Activated CD4-positive, alpha-beta T cell treated with anti-CD3 and anti-CD28 coated beads for 48 hours (primary cell): ENCODE results near the gene NEDD4L.

Experiments used
- DNase-seq: peaks from one replicate; pipeline ENCODE4 v3.0.0-alpha.2; 2020

The NEDD4L gene

DNA sequence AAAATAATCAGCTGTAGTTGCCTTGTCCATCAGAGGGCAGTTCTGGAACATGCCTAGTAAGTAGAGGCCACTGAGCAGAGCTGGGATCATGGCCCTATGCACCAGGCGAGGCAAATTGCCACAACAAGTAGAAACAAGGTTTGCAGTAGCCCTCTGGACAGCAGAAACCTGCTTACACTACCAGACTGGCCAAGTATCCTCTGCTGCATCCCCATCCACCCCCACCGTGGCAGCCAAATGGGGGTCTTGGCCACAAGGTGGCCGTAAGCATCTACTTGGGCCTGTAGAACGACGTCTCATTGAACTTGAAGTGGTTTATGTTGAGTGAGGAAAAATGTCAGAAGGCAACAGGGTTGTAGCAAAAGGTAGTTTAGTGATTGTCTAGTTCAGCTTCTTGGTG is 343.7 kb downstream of the NEDD4L start:
- no peak for DNase-seq

DNA sequence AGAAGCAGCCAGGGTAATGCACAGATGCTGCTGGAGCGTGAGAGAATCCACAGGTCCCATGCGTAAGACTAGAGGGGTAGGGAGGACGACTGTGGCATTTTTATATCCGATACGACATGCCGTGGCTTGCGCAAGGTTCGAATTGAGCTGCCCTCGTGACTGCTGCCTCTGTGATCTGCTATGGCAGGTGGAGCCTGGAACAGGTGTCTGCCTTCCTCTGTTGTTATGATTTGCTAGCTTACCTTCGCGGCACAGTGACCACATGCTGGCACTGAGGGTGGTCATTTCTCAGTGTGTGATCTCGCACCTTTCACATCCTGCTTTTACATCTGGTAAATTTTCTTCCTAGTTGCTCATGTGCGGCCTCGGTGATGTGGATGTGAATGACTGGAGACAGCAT is 344.7 kb downstream of the NEDD4L start:
- DNase-seq, result no peak

DNA sequence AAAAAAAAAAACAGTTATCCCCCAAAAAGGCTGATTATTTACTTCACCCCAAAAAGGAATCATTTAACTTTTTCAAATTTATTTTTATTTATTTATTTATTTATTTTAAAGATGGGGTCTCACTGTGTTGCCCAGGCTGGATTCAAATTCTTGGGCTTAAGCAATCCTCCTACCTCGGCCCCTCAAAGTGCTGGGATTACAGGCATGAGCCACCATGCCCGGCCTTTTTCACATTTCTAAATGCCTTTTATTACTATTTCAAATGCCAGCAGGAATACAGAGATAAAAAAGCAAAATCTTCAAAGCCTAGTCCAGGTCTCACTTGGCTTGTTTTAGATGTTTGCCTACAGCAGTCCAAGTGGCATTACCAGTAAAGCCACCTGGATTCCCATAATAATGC is 345.7 kb downstream of the NEDD4L start:
- DNase-seq, result no peak

DNA sequence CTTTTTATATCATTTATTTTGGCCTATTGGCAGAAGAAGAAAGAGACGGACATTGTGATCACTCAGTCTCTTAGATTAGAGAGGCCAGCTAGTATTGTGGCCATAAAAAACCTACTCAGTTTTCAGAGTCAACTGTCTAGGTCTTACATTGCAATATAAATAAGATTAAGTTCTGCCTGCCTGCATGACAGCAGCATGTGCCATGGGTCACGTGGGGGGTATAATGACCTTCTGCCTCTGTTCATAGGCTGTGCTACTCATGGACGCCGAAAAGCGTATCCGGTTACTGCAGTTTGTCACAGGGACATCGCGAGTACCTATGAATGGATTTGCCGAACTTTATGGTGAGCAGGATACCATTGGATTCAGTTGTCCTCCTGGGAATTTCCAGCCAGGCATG is 346.4 kb downstream of the NEDD4L start:
- no peak for DNase-seq

DNA sequence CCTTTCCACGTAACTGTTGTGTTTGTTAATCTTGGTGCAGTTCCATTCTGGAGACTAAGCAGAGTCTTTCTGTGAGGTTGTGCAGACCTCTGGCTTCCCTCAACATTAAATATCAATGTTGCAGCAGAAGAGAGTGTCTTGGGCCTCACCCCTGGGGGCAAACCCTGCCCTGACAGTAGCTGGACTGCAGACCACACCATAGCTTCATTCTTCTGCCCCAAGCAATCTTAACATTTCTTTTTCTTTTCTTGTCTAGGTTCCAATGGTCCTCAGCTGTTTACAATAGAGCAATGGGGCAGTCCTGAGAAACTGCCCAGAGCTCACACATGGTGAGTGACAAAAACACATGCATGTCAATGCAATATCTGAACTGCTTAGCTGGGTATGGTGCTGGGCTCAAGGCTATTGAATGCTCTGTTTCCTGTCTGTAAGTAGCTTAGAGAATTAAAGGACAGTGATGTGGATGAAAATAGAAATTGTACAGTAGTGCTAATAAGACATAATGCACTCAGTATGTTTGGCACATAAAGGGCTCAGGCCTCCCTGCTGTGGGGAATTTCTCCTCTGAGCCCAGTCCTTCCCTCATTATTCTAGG is 347.3 kb downstream of the NEDD4L start:
- DNase-seq, result no peak

DNA sequence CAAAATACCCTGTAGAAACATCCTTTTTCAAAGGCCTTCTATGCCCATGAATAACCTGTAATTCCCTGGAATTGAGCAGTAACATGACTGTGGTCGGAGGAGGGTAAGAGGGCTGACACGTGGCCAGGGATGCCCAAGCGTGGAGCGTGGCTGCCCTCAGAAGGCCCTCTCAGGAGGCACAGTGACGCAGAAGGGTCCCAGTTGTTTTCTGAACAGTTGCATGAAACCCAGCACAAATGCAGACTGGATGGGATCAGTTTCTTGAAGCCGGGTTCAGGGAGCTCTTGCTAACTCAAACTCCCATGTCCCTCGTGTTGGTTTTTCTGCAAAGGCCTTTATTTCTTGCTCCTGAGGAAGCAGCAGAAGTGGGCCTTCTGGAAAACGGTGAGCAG is 347.9 kb downstream of the NEDD4L start:
- DNase-seq, result no peak

DNA sequence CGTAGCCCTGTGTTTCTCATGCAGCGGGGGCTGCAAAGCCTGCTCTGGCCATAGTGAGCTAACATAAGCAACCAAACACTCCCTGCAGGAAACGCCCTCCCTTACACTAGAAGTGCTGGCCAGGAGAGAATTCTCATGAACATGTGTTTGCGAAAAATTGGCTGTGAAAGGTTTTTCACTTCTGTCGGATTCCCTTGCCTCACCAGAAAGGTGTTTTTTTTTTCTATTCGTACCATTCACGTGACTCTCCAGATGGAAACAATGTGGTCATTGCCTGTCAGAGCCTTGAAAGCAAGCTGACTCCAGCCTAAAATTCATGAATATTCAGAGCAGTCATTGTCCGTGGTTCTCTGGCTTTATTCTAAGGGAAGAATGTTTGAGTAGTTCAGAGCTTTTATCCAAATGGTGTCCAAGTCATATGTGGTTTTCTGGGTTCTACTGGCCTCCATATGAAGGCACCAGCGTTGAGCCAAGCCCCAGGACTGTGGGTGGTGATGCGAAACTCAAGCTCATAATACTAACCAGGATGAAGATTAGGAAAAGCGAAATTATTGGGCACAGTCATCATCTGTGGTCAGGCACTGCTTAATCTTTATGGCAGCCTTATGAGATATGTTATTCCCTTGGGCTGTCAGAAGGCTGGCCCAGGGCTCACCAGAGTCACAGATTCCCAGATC is 348.4 kb downstream of the NEDD4L start:
- no peak for DNase-seq

DNA sequence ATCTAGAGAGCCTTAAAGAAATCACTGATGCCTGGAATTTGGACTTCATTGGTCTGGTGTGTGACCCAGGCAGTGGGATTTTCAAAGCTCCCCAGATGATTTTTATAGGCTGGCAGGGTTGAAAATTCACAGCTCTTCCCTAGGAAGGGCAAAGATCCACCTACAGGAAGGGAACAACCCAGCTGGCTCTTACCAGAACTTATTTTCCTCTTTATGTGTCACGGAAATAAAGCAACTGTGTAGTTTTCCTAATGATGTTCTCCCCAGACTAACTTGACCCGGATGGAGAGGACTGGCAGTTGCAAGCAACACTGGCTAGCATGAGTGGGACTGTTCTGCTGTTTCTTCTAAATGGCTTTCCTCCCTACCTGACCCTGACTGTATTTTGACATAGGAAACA is 349.3 kb downstream of the NEDD4L start:
- DNase-seq, result no peak

DNA sequence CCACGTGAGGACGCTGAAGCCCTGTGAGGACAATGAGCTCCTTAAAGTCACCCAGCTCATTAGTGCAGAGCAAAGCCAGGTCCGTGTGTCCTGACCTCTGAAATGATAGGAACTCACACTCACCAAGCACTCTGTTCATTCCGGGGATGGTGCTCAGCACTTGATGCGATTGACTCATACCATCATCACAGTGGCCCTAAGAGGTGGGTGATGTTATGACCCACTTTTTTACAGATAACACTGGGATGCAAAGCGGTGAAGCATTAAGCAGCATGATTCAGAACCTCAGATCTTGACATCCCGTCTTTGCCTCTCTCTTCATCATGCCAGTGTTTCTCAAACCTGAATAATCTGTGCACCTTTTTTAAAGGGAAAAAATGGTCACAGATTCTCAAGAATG is 350.0 kb downstream of the NEDD4L start:
- DNase-seq, result no peak

DNA sequence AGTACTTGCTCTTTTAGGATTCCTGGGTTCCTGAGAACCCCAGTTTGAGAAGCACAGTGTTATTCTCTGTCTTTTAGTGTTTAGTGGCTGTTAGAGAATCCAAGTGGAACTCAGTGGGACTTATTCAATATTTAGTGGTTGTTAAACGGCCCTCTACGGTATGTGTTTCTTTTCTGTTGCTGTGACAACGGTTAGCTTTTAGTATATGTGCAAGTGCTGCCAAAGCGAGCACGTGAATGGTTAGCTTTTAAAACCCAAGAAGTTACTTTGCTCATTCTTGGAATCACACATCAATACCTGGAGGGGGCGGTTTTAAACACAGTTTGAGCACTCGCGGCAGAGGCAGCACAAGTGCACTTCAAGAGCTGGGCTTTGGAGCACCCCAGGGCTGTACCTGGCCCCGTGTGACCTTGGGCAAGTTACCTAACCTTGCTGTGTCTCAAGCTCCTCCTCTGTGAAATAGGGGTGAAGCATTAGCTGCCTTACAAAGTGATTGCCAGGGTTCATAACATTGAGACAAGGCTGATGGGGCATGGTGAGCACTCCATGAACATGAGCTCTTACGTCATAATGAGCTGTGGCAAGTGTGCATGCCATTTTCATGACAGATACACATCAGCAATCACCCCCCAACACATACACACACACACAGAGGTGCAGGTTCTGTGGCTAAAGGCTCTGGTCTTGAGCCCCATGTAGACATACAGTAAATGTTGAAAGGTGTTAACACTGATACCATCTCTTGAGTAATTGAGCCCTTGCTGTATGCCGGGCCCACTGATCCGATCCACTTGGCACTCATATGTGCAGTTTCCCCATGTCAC is 350.8 kb downstream of the NEDD4L start:
- DNase-seq, result no peak

DNA sequence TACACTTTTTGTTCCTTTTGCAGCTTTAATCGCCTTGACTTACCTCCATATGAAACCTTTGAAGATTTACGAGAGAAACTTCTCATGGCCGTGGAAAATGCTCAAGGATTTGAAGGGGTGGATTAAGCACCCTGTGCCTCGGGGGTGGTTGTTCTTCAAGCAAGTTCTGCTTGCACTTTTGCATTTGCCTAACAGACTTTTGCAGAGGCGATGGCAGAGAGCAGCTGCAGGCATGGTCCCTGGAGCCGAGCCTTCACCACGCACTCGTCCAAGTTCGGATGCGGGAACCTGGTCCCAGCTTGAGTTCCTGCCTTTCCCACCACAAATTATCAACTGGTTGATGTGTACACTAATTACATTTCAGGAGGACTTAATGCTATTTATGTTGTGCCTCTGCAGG is 352.1 kb downstream of the NEDD4L start:
- no peak for DNase-seq

DNA sequence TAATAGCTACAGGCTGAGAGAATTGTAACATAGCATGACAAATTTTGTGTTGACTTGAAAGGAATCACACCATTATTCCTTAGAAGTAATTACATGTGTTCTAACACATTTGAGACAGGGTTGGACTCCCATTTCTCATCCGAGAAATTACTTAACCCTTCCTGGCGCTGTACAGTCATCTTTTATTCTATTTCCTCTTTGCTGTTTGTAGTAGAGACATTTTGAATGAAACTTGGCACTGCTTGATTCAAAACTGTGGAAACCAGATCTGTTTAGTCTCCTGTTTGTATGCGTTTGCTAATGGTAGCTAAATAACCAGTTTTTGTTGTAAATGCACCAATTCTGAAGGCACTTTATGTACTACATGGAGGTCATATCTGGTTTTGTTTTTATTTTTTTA is 352.9 kb downstream of the NEDD4L start:
- DNase-seq, result no peak

DNA sequence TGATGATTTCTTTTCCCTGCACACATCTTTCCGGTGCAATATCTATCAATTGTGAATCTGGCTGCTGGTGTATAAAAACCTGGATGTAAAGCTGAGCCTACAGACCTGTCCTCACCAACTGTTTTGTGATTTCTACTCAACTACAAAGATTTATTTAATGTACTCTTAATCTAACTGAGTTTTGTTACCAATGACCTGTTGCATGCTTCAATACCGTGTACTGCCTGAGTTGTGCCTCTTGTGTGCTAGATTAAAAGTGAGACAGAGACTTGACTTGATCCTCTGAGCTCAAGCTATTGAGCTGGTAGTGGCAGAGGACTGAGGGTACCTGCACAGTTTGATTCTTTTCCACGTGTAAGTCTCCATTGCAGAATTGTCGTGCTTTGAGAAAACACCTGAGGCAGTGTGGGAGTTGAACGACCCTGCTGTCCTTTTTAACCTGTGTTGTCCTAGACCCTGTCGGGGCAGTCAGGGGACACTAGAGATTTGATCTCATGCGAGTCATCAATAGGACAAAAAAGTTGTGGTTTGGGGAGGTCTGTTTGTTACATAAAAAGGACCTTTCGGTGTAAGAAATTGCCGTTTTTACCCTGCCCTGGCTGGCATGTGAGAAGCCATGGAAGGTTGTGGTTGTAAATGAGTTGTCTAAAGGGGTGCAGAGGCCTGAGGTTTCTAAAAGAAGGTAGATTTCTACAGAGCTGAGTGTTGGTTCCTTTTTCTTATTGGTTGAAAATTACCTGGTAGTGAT is 353.5 kb downstream of the NEDD4L start:
- no peak for DNase-seq

DNA sequence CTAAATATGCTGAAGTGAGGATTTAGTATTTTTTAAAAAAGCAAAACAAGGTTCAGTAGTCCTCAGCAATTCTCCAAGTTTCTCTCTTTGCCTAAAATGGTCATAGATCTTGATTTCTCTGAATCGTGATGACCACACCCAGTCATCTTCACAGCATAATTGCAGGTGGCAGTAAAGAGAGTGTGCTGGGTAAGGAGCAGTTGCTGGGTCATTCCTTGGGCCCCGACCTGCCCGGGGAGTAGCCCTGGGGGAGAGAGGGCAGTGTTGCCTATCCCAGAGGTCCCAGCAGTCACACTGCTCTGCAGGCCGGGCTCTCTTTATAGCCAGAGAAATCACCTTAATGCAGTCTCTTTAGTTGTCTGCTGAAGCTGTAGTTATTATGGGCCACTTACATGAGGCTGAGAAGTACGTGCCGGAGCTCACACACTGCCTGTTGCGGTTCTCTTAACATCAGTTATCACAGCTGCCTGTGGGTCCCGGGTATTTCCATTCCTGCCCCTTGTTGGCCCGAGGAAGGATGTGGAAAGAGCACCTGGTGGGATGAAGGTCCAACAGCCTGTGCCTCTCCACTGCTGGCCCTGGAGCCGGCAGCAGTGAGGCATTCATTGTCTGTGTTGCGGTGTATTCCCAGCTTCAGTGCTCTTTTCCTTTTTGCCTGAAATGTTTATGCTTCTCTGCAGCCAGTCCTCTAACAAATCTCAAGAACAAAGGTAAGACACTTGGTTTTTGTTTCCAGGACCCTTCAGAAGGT is 354.8 kb downstream of the NEDD4L start:
- DNase-seq, result no peak

DNA sequence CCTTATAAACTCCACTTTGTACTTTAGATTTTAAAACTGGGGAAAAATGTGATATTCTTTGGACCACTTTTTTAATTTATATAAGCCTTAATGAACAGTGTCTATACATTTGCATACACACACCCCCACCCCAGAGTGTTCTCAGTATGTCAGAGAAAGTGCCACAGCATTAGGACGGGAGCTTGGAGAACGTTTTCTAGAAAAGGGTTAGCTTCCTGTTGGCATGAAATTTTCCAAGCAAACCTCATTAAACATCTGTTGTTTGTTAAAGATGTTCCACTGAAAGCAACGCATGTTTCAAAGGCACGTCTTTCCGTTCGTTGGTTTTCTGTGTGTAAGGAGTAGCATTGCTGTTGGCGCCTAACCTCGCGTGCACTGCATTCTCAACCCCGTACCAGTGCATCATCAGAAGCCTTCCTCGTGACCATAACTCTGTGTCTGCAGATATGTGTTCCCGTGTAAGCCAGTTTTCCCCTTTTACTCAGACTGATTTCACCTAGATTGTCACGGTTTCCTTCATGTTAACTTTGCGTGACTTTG is 356.4 kb downstream of the NEDD4L start:
- DNase-seq, result peak; percentile 54

DNA sequence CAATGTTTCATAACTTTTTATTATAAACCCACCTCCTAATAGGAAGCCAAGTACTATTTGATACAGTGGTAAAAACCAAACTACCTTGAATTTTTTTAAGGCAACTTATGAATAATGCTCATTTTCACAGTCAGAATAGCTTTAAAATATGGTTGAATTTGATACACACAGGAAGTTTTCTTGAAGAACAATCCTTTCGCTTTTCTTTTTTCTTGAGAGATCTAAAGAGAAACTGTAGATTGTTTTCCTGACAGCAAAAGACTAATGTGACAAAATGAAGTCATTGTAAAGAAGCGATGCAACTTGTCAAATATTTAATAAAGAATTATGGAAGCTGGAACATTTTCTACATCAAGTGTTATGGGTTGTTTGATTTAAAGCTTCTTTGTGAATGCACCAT is 357.2 kb downstream of the NEDD4L start:
- no peak for DNase-seq

DNA sequence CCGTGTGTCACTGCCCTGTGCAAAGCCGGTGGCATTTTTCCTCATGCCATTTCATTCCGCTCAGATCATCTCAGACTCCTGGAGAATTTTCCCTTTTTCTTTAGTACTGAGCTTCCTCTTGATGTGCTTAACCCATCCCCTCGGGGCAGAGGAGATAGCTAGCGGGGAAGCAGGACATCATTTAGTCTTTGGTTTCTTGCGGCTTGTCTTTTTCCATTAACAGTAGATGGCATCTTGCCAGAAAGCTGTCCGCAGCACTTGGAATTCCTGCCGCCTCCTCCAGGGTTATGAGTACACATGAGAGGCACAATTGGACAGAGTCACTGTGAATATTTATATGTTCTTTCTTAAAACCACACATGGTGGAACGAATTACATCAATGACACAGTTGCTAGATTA is 358.2 kb downstream of the NEDD4L start:
- DNase-seq, result no peak

DNA sequence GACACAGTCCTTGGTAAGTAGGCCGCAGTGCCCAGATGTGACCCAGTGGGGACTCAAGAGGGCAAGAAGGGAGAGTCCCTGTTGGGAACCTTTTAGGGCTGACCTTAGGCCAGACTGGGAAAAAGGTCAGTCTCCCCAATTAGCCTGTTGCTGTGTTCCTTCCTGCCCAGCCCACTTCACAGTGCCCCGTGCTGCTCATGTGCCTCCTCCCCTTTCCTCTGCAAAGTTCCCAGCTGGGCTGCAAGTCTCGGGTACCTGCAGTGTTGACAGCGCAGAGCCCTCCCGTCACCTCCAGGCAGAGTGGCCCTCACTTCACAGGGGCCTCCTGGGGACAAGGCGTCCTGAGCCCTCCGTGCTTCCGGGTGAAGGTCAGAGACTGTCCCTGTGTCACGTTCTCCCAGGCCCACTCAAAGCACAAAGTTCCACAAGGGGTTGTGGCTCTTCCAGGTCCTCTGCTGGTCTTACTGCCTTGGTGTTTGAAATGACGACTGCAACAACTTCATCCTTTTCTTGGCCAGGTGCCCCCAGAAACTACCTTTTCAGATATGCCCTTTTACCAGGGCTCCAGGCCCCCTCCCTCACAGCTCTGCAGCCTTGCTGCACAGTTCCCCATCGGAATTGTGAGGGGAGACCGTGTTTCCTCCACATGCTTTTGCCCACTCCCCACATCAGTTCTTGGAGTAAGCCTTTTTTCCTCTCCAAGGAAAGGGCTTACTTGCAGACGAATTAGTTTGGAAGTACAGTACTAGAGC is 359.1 kb downstream of the NEDD4L start:
- no peak for DNase-seq

DNA sequence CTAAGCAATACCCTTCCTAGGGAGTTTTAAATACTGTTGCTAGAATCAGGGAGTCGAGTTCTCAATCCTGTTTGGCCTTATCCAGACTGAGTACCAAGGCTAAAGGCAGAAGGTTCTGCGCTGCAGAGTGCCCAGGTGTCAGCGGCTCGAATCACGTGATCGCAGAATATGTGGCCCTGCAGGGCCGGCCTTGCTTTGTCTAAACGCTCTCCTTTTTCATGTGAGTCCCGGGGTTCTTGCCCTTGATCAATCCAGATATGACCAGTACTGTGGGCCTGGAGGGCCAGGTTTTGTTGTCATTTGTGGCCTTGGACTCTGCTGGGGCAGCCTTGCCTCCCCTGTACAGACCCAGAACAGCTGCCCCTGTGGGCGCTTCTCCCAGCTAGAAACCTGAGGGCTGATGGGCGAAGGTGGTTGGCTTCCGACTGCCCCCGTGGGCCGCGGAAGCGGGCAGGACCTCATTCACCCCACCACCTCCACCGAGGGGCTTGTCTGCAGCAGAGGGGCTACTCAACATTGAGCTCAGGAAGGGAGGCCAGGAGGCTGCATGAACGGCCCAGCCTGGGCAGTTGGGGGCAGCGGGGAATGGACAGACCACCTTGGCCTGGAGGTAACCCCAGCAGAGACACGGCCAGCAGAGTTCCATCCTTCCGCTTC is 359.9 kb downstream of the NEDD4L start:
- DNase-seq, result no peak

DNA sequence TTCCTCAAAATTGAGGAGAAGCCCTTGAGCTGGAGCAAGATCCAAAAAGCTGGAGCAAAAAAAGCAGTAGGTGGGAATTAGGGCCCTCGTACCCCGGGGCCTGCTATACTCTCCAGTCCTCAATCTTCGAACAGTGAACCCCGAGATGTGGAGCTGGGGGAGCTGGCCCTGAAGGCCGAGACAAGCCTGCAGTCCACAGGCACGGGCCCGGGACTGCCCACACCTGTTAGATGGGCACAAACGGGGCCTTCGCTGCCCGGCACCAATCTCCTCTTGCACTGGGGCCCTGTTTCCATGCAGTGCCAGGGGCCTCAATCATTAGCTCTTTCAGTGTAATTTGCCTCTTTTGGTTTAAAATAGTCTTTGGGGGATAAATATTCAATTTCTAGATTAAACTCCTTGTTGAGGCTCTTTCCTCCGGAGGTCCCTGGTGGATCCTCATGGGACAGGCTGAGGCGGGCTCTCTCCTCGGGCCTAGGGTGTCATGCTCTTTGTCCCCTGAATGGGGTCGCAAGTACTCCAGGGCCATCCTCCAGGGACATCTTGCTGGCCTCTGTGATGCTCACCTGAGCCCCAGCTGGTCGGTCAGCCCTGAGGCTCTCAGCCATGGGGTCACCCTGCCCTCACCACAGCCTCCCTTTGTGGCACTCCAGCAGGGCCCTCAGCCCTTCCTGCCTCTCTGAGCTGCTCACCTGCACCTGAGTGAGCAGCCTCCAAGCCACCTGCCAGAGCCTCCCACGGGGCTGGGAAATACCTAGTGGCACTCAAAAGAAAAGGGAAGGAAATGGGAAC is 361.3 kb downstream of the NEDD4L start:
- no peak for DNase-seq
